Right lobe of liver (tissue), 6 donors: ENCODE data around the gene FAR2. TPM values are rescaled to one million over a fixed set of nuclear protein-coding genes. Genes with fewer than 3 reads are reported as not detected.

Experiments used
- ATAC-seq, 4 donors: fragments of 200-7000 bp; cut with Tn5 transposase; one replicate each; pipeline ENCODE4 v1.9.1; 2020; ENCODE audit warnings: mild to moderate bottlenecking in 4 of 4, moderate library complexity in 4 of 4
- DNase-seq, 3 donors: peaks; one replicate each; pipeline ENCODE4 v3.0.0-alpha.2; 2020
- H3K27ac ChIP-seq, 3 donors: fragments of 200-600 bp; one replicate each; pipeline ENCODE4 v1.8.0; 2022
- H3K27me3 ChIP-seq, 2 donors: fragments of 200-600 bp; one replicate each; pipeline ENCODE4 v1.8.0; 2022
- H3K36me3 ChIP-seq, 4 donors: fragments of 200-600 bp; sonication (generic) in 1 of 4; one replicate each; pipeline versions ENCODE4 v1.5.1 to v1.8.0; 2017 to 2022; ENCODE audit warnings: control low read depth in 1 of 4
- H3K4me1 ChIP-seq, 4 donors: fragments of 200-600 bp; sonication (generic) in 1 of 4; one replicate each; pipeline versions ENCODE4 v1.5.1 to v1.8.0; 2017 to 2022; ENCODE audit warnings: control low read depth in 1 of 4
- H3K4me3 ChIP-seq, 3 donors: fragments of 200-600 bp; one replicate each; pipeline ENCODE4 v1.8.0; 2022
- H3K9me3 ChIP-seq, 4 donors: fragments of 200-600 bp; sonication (generic) in 1 of 4; one replicate each; pipeline versions ENCODE4 v1.5.1 to v1.8.0; 2017 to 2022; ENCODE audit warnings: control low read depth in 1 of 4
- CTCF ChIP-seq, 4 donors: fragments of 200-600 bp in 3 of 4; fragments of 450-650 bp in 1 of 4; IDR thresholded peaks; one replicate each; pipeline versions ENCODE4 v1.5.1 to v1.8.0; 2016 to 2022; ENCODE audit warnings: antibody characterized with exemption in 4 of 4, mild to moderate bottlenecking in 2 of 4
- POLR2A ChIP-seq: fragments of 450-650 bp; IDR thresholded peaks from one replicate; pipeline ENCODE4 v1.6.1; 2017; ENCODE audit warnings: antibody characterized with exemption, mild to moderate bottlenecking
- WGBS: methylation state at CpG from one replicate; pipeline ENCODE4 v1.1.6; 2018; ENCODE audit warnings: low coverage, low lambda C conversion rate; ENCODE audit not compliant: insufficient coverage; ENCODE audit errors: missing lambda C conversion rate; 5-methylcytosine and 5-hydroxymethylcytosine counted together
- intact Hi-C, 2 donors: fragments of 100-400 bp; cut with DNase I; formaldehyde crosslinking; loops; one replicate each; pipeline versions ENCODE4 v1.11.2 to v1.14.1; 2022
- total RNA-seq, 6 experiments: library from RNA; depleted of rRNA in 2 of 6; stranded (reverse); fragments of >200 nt in 2 of 6; fragmentation: NEBNext Ultra II Directional in 3 of 6; extraction: Animal tissue kit (Norgen Biotek cat#: 25700) in 3 of 6; gene quantifications; one replicate each; pipeline versions ENCODE4 v1.1.0 to v1.2.4, GENCODE V29; 2016 to 2023
- donor health status: DM: no; HTN: yes; CAD: no.
- donor health status: DM: no; HTN: no; CAD: no.
- donor health status: DM: no; HTN: no; CAD: no.
- donor health status: DM: no; HTN: yes; CAD: no.
- donor health status: DM: no; HTN: yes; CAD: no.

FAR2 gene
- total RNA-seq, 6 experiments from 2014 or later = 0.87 to 3.4 (median 1.9) TPM

- no peaks in the 10 kb centered on the region for H3K9me3 ChIP-seq
- H3K36me3 ChIP-seq = no peaks in the 10 kb centered on the region
- DNase-seq (no peak), ATAC-seq (no peak)
- H3K27me3 ChIP-seq = no peaks in the 10 kb centered on the region
- no peaks in the 10 kb centered on the region for H3K4me1 ChIP-seq
- H3K4me3 ChIP-seq = no peak overlapping the region
- TF ChIP-seq POLR2A = no peak
- TF ChIP-seq CTCF (IDR thresholded peaks at IDR 0.05) = no peak
- no peak overlapping the region for H3K27ac ChIP-seq
- 30% methylated on average over 2 of the region's 2 CpGs for WGBS
- intact Hi-C loops = no loop called here
Observed at GRCh38 chr12:29201746-29202145, 52.7 kb downstream of the FAR2 start.

GRCh38 chr12:29204521-29204920, 55.4 kb downstream of the FAR2 start:
- Histone ChIP-seq H3K27ac (no peak overlapping the region), H3K4me1 (no peaks in the 10 kb centered on the region), H3K9me3 (no peaks in the 10 kb centered on the region), H3K27me3 (no peaks in the 10 kb centered on the region), H3K4me3 (no peak overlapping the region), H3K36me3 (no peaks in the 10 kb centered on the region)
- no peak for DNase-seq
- TF ChIP-seq CTCF (IDR thresholded peaks at IDR 0.05) (no peak), POLR2A (no peak)
- no peak for ATAC-seq
- intact Hi-C loops = no loop called here
- 78% methylated on average over 6 of the region's 6 CpGs for WGBS

- no peaks in the 10 kb centered on the region for H3K27me3 ChIP-seq
- TF ChIP-seq CTCF (IDR thresholded peaks at IDR 0.05) (no peak), POLR2A (no peak)
- WGBS = 45% methylated on average over 5 of the region's 5 CpGs
- ATAC-seq (peak; percentile 44 to 72 (median 63)), DNase-seq (no peak)
- intact Hi-C loops = no loop called here
- H3K36me3 ChIP-seq = no peaks in the 10 kb centered on the region
- no peak overlapping the region for H3K27ac ChIP-seq
- H3K9me3 ChIP-seq = no peaks in the 10 kb centered on the region
- no peak overlapping the region for H3K4me3 ChIP-seq
- no peaks in the 10 kb centered on the region for H3K4me1 ChIP-seq
Observed at GRCh38 chr12:29207120-29207519, 58.0 kb downstream of the FAR2 start.

GRCh38 chr12:29208060-29208459, 59.0 kb downstream of the FAR2 start:
- no peaks in the 10 kb centered on the region for H3K36me3 ChIP-seq
- no peak for DNase-seq
- ATAC-seq = peak; percentile 33 to 78 (median 62)
- WGBS = 33% methylated on average over 2 of the region's 2 CpGs
- H3K9me3 ChIP-seq = no peaks in the 10 kb centered on the region
- intact Hi-C loops = no loop called here
- no peaks in the 10 kb centered on the region for H3K27me3 ChIP-seq
- no peak overlapping the region for H3K4me3 ChIP-seq
- TF ChIP-seq CTCF (IDR thresholded peaks at IDR 0.05) (no peak), POLR2A (no peak)
- H3K4me1 ChIP-seq = no peaks in the 10 kb centered on the region
- no peak overlapping the region for H3K27ac ChIP-seq
